Pancreas (tissue), 10 donors: ENCODE data around the gene GPR160. TPM values are rescaled to one million over a fixed set of nuclear protein-coding genes. Genes with fewer than 3 reads are reported as not detected.
"Not testable (repeated sequence)": the region's sequence is repeated elsewhere in the genome, so short reads cannot be mapped to it uniquely, and the experiment has no call there.

Experiments
- ATAC-seq, 4 donors: fragments of 200-7000 bp; cut with Tn5 transposase; one replicate each; pipeline versions ENCODE4 v1.8.0 to v1.9.1; 2020; ENCODE audit warnings: mild to moderate bottlenecking in 4 of 4, moderate library complexity in 4 of 4
- DNase-seq, 6 donors: peaks; one replicate each; pipeline ENCODE4 v3.0.0-alpha.2; 2020
- FAIRE-seq: peaks from 2 replicates; lab custom pipeline; 2012; peaks lifted over from hg19 to GRCh38; lab: Jason Lieb, UNC
- H3K27ac ChIP-seq, 4 donors: fragments of 200-600 bp; sonication (generic); 1 replicate in 3 of 4; 2 replicates in 1 of 4; pipeline versions ENCODE4 v1.5.0 to v1.8.0; 2020
- H3K27me3 ChIP-seq, 4 donors: fragments of 200-600 bp; one replicate each; pipeline ENCODE4 v1.8.0; 2021
- H3K36me3 ChIP-seq, 3 donors: fragments of 200-600 bp; sonication (generic) in 1 of 3; one replicate each; pipeline versions ENCODE4 v1.5.0 to v1.8.0; 2020 to 2021
- H3K4me1 ChIP-seq, 3 donors: fragments of 200-600 bp; one replicate each; pipeline ENCODE4 v1.8.0; 2021
- H3K4me3 ChIP-seq, 4 donors: fragments of 200-600 bp; sonication (generic) in 2 of 4; one replicate each; pipeline versions ENCODE4 v1.5.0 to v1.8.0; 2020 to 2021
- H3K9me3 ChIP-seq, 4 donors: fragments of 200-600 bp; one replicate each; pipeline ENCODE4 v1.8.0; 2021
- WGBS, 2 donors: extraction: QIAGEN DNeasy Blood & Tissue Kit; methylation state at CpG; one replicate each; pipeline ENCODE4 v1.1.7; 2013; 5-methylcytosine and 5-hydroxymethylcytosine counted together
- intact Hi-C, 3 donors: fragments of 100-400 bp; cut with DNase I; formaldehyde crosslinking; loops; one replicate each; pipeline versions ENCODE4 v1.11.1 to v1.14.2; 2022
- polyA plus RNA-seq, 2 donors: library from polyadenylated mRNA; stranded (reverse); fragments of 200-250 nt; gene quantifications; one replicate each; pipeline ENCODE4 v1.2.3, GENCODE V29; 2013
- total RNA-seq, 6 donors: library from RNA; stranded (reverse); fragmentation: NEBNext Ultra II Directional in 4 of 6; extraction: Animal tissue kit (Norgen Biotek cat#: 25700) in 4 of 6; gene quantifications; one replicate each; pipeline versions ENCODE4 v1.2.1 to v1.2.4, GENCODE V29; 2021 to 2023
- TF ChIP-seq, protein P1 (sequence below), 4 donors: fragments of 200-600 bp; sonication (generic) in 3 of 4; IDR thresholded peaks; one replicate each; pipeline versions ENCODE4 v1.5.0 to v1.8.0; 2021; ENCODE audit warnings: antibody characterized with exemption in 4 of 4
- donor health status: healthy with polysubstance abuse.
- donor health status: DM: no; HTN: no; CAD: no; lungs with moderate emphysema.
- donor health status: DM: no; HTN: no; CAD: no.
- donor health status: control.
- donor health status: control.
- donor health status: Bipolar disorder and iron deficiency.
- donor health status: DM: yes; HTN: yes; CAD: no.
- donor health status: DM: no; HTN: no; CAD: no.
- donor health status: DM: no; HTN: no; CAD: no.
- donor health status: DM: yes; HTN: yes; CAD: no.

The GPR160 gene
- total and polyA plus RNA-seq, 8 donors, result 4.4 to 12.7 (median 8.5) TPM

DNA sequence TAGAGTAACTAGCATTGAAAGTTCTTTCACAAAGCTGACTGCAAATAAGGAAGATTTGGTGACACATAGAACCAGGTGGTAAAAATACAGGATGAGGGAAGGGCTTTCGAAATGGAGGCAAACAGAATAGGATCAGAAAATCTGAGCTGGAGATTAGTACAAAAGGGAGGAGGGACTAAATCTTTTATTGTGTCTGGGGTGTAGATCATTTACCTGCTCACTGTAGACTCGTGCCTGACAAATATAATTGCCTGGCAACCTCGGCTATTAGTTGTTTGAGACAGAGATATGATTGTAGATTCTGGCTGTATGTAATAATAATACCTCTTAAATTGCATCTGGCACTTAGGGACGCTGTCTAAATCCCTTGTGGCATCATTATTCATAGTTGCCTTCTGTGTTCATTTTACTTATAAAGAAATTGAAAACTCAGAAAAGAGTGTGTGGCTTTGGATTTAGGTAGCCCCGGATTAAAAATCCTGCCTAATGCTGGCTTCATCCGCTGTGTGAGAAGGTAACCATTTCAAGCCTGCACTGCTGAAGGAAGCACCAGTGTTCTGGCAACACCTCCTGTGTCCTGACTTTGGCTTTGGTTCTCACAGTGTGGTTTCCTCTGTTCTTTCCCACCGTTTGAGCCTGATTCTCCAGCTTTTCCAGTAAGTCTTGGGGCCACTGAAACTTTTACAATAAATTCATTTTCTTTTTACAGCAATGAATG is 25.0 kb upstream of the GPR160 start:
- intact Hi-C loops, result no loop called here
- FAIRE-seq (no peak), ATAC-seq (peak; percentile 50 to 72 (median 58)), DNase-seq (no peak)
- Histone ChIP-seq H3K27ac (no peak overlapping the region), H3K9me3 (no peaks in the 10 kb centered on the region), H3K4me3 (no peak overlapping the region), H3K27me3 (no peaks in the 10 kb centered on the region), H3K36me3 (no peaks in the 10 kb centered on the region), H3K4me1 (peaks cover 0 to 4% (median 0%) of the 10 kb centered on the region in 3 donors)
- 14 to 17% methylated on average over 7 of the region's 7 CpGs for WGBS, 2 donors
- TF ChIP-seq, protein P1, sequence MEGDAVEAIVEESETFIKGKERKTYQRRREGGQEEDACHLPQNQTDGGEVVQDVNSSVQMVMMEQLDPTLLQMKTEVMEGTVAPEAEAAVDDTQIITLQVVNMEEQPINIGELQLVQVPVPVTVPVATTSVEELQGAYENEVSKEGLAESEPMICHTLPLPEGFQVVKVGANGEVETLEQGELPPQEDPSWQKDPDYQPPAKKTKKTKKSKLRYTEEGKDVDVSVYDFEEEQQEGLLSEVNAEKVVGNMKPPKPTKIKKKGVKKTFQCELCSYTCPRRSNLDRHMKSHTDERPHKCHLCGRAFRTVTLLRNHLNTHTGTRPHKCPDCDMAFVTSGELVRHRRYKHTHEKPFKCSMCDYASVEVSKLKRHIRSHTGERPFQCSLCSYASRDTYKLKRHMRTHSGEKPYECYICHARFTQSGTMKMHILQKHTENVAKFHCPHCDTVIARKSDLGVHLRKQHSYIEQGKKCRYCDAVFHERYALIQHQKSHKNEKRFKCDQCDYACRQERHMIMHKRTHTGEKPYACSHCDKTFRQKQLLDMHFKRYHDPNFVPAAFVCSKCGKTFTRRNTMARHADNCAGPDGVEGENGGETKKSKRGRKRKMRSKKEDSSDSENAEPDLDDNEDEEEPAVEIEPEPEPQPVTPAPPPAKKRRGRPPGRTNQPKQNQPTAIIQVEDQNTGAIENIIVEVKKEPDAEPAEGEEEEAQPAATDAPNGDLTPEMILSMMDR (IDR thresholded peaks at IDR 0.05), result no peak

DNA sequence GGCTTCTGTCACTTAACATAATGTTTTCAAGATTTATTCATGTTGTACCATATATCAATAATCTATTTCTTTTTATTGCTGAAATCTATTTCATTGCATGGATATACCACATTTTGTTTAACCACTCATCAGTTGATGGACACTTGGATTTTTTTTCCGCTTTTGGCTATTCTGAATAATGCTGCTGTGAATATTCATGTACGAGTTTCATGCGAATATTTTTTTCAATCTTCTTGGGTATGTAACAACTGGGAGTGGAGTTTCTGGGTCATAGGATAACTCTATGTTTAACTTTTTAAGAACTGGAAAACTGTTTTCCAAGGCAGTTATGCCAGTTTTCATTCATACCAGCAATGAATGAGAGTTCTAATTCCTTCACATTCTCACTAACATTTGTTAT is 21.7 kb upstream of the GPR160 start:
- no peak for FAIRE-seq
- TF ChIP-seq, protein P1 (IDR thresholded peaks at IDR 0.05), result no peak
- intact Hi-C loops, result no loop called here
- H3K27ac ChIP-seq, result no peak overlapping the region
- peaks cover 0 to 11% (median 0%) of the 10 kb centered on the region in 3 donors for H3K4me1 ChIP-seq
- H3K9me3 ChIP-seq, result no peaks in the 10 kb centered on the region
- no peak for DNase-seq
- H3K36me3 ChIP-seq, result no peaks in the 10 kb centered on the region
- no peaks in the 10 kb centered on the region for H3K27me3 ChIP-seq
- 78 to 87% methylated on average over 3 of the region's 3 CpGs for WGBS, 2 donors
- H3K4me3 ChIP-seq, result no peak overlapping the region
- no peak for ATAC-seq

DNA sequence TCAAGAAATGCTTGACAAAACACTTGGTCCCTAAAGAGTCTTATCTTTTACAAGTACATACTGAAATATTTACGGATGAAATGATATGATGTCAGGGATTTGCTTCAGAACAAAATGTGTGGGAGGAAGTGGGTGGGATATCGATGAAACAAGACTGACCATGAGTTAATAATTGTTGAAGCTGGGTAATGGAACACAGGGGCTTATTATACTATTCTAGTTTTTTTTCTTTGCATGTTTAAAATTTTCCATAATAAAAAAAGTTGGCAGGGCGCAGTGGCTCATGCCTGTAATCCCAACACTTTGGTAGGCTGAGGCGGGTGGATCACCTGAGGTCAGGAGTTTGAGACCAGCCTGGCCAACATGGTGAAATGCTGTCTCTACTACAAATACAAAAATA is 18.5 kb upstream of the GPR160 start:
- 37 to 44% methylated on average over 4 of the region's 4 CpGs for WGBS, 2 donors
- H3K4me3 ChIP-seq, H3K27ac ChIP-seq, DNase-seq, intact Hi-C loops, FAIRE-seq, H3K9me3 ChIP-seq, H3K36me3 ChIP-seq, H3K27me3 ChIP-seq: not testable (repeated sequence)
- peak; percentile 31 to 69 (median 52) for ATAC-seq
- peaks cover 0 to 17% (median 8%) of the 10 kb centered on the region in 3 donors for H3K4me1 ChIP-seq

DNA sequence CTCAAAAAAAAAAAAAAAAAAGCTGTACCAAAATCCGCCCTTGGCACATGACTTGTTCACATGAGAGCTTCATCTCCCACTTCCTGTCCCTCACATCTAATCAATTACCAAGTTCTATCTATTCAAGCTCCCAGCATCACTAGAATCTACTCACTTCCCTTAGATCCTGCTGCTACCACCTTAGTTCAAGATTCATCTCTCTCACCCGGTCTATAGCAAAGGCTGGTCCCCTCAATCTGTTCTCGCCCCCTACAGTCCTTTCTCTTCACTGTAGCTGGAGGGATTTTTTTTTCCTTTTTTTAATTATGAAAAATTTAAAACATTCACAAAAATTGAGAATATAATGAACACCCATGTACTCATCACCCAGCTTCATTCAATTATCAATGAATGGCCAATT is 16.7 kb upstream of the GPR160 start:
- Histone ChIP-seq H3K4me3 (no peak overlapping the region), H3K27me3 (no peaks in the 10 kb centered on the region), H3K27ac (no peak overlapping the region), H3K9me3 (no peaks in the 10 kb centered on the region), H3K36me3 (no peaks in the 10 kb centered on the region), H3K4me1 (peaks cover 0 to 17% (median 8%) of the 10 kb centered on the region in 3 donors)
- DNase-seq (no peak), ATAC-seq (no peak), FAIRE-seq (no peak)
- TF ChIP-seq, protein P1 (IDR thresholded peaks at IDR 0.05), result no peak
- intact Hi-C loops, result no loop called here
- WGBS, 2 donors, result 89 to 96% methylated on average over 3 of the region's 3 CpGs

DNA sequence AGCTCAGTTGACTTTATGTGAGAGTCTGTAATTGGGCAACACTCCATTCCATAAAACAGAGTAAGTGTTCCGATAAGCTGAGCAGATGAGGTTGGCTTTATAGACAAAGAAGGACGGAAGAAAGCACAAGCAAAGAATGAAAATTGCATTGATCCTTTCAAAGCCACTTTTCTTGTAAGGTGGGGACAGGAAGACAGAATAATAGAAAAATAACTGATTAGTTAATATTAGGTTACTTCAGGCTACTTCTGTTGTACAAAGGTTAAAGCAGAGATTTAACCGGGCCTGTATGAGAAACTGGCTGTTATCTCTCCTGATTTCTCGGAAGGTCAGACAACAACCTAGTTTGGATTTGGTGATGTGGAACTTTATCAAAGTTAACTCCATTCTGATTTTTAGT is 15.5 kb upstream of the GPR160 start:
- Histone ChIP-seq H3K27ac (no peak overlapping the region), H3K27me3 (no peaks in the 10 kb centered on the region), H3K4me1 (peaks cover 0 to 17% (median 8%) of the 10 kb centered on the region in 3 donors), H3K4me3 (no peak overlapping the region), H3K36me3 (no peaks in the 10 kb centered on the region), H3K9me3 (no peaks in the 10 kb centered on the region)
- FAIRE-seq (no peak), ATAC-seq (no peak), DNase-seq (no peak)
- 68 to 74% methylated on average over 4 of the region's 4 CpGs for WGBS, 2 donors
- TF ChIP-seq, protein P1 (IDR thresholded peaks at IDR 0.05), result no peak
- intact Hi-C loops, result no loop called here
